Mesodermal cell (in vitro differentiated cells): ENCODE data around the gene THEM4.
"Not testable (repeated sequence)": the region's sequence is repeated elsewhere in the genome, so short reads cannot be mapped to it uniquely, and the experiment has no call there.

ENCODE experiments used
- H3K27ac ChIP-seq: 2 replicates; pipeline ENCODE4 v1.7.0; 2013; ENCODE audit warnings: mild to moderate bottlenecking, low read depth, low read length, moderate library complexity; ENCODE audit not compliant: severe bottlenecking
- H3K36me3 ChIP-seq: 2 replicates; pipeline ENCODE4 v1.7.1; 2013; ENCODE audit warnings: mild to moderate bottlenecking, low read length, moderate library complexity; ENCODE audit not compliant: control insufficient read depth, insufficient read depth
- H3K4me1 ChIP-seq: one replicate; pipeline ENCODE4 v1.7.1; 2013; ENCODE audit warnings: mild to moderate bottlenecking, low read length; ENCODE audit not compliant: insufficient read depth, control insufficient read depth, poor library complexity, severe bottlenecking
- H3K4me3 ChIP-seq: 2 replicates; pipeline ENCODE4 v1.7.0; 2013; ENCODE audit warnings: low read length, control low read depth, mild to moderate bottlenecking; ENCODE audit not compliant: insufficient read depth, poor library complexity, severe bottlenecking; ENCODE audit errors: extremely low read depth
- H3K9me3 ChIP-seq: 2 replicates; pipeline ENCODE4 v1.7.1; 2013; ENCODE audit warnings: mild to moderate bottlenecking, low read length, moderate library complexity; ENCODE audit not compliant: control insufficient read depth
- WGBS, 2 experiments: methylation state at CpG; one replicate each; pipeline ENCODE4 v1.1.5; 2013; ENCODE audit warnings: missing lambda C conversion rate in 2 of 2; ENCODE audit not compliant: insufficient coverage in 2 of 2; 5-methylcytosine and 5-hydroxymethylcytosine counted together

The THEM4 gene

DNA sequence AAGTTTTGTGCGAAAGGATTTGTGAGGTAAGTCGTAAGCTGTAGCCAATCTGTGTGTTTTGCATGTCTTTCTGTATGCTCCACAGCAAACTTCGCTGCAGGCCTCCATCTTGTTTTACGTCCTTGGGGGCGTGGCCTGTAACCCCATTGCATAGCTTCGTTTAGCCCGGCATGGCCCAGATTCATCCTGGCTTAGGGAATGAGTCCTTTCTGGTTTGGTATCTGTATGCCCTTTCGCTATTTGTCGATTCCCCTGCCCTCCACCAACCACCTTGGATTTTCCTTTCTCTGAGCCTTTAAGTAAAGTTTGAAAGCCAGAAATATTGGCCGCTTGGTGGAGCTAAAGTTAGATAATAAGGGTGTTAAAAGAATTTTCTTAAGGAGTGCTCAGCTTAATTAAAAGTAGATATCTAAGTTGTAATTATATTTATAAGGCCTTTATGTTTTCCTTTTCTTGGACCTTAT is 1.1 kb downstream of the THEM4 start:
- H3K27ac ChIP-seq = no peak overlapping the region
- peaks cover 11% of the 10 kb centered on the region for H3K36me3 ChIP-seq
- 81 to 91% methylated on average over 6 to 7 of the region's 10 CpGs for WGBS, 2 experiments
- H3K4me1 ChIP-seq = no peaks in the 10 kb centered on the region
- H3K4me3 ChIP-seq = peak overlapping the region; percentile 54
- peaks cover 20% of the 10 kb centered on the region for H3K9me3 ChIP-seq

DNA sequence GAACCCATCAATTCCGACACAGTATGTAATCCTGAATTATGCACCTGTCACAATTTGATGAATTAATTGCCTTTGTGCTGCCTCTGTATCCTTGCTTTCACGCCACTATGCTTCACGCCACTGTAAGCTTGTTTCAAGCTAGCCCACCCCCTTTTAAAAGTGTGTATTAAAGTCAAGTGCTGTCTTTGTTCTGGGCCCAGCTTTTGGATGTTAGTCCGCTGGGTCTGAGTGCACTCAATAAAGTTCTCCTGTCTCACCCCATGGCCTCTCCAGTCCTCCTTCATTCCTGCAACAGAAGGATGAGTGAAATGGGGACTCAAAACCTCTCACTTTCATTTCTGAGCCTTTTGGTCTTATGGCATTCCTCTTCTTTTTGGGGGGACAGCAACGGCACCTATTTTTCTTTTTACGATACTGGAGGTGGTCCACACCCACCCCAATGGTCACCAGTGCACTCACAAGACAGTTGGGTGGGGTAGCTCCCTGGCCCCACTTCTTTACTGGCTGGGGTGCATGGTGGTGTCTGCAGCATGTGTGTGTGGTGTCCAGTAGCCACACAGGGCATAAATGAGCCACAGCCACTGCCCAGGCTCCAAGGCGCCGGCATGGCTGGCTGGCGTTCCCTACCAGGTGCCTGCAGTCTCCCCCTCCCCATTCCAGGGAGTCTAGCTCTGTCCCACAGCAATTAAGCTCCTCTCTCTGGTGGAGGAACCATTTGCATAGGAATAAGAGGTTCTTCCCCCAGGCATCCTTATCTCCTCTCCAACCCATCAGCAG is 1.8 kb downstream of the THEM4 start:
- 92 to 94% methylated on average over 5 to 7 of the region's 9 CpGs for WGBS, 2 experiments
- peaks cover 17% of the 10 kb centered on the region for H3K9me3 ChIP-seq

DNA sequence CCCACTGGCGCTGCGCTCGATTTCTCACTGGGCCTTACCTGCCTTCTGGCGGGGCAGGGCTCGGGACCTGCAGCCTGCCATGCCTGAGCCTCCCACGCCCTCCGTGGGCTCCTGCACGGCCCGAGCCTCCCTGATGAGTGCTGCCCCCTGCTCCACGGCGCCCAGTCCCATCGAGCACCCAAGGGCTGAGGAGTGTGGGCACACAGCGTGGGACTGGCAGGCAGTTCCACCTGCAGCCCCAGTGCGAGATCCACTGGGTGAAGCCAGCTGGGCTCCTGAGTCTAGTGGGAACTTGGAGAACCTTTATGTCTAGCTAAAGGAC is 3.0 kb downstream of the THEM4 start:
- peaks cover 18% of the 10 kb centered on the region for H3K36me3 ChIP-seq
- H3K4me1 ChIP-seq, H3K4me3 ChIP-seq: not testable (repeated sequence)
- peak overlapping the region; percentile 68 for H3K27ac ChIP-seq
- H3K9me3 ChIP-seq = peaks cover 28% of the 10 kb centered on the region
- 97% methylated on average over 11 to 12 of the region's 14 CpGs for WGBS, 2 experiments

More for the DNA sequence above, 1.8 kb downstream of the THEM4 start:
- no peak overlapping the region for H3K27ac ChIP-seq
- H3K4me1 ChIP-seq = no peaks in the 10 kb centered on the region
- H3K36me3 ChIP-seq = peaks cover 11% of the 10 kb centered on the region
- no peak overlapping the region for H3K4me3 ChIP-seq

DNA sequence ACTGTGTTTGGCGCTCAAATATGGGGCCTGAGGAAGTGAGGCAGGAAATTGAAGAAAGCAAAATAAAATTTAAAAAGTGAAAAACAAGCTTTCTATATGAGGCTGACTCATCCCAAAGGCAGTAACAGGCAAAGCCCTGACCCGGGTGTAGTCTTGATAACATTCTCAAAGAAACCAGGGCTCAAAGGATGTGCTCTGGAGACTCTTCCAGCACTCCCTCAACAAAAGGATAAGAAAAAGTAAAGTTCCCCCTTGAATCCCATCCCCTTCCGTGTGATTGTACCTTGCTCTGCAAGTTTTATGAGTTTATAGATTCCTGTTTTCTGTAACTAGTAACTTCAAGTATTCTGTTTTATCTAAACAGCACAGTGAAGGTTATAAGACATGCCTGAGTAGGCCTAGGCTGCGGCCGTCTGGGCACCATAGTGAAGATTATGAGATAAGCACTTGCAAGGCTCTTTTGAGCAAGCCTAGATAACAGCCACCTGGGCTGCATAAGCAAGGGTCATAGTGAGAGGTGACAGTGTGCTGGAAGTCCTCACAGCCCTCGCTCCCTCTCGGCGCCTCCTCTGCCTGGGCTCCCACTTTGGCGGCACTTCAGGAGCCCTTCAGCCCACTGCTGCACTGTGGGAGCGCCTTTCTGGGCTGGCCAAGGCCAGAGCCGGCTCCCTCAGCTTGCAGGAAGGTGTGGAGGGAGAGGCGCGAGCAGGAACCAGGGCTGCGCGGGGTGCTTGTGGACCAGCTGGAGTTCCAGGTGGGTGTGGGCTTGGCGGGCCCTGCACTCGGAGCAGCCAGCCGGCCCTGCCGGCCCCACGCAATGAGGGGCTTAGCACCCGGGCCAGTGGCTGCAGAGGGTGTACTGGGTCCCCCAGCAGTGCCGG is 3.6 kb downstream of the THEM4 start:
- 87 to 89% methylated on average over 14 to 15 of the region's 22 CpGs for WGBS, 2 experiments
- H3K4me3 ChIP-seq, H3K4me1 ChIP-seq: not testable (repeated sequence)
- Histone ChIP-seq H3K36me3 (peaks cover 18% of the 10 kb centered on the region), H3K27ac (peak overlapping the region; percentile 68), H3K9me3 (peaks cover 30% of the 10 kb centered on the region)

DNA sequence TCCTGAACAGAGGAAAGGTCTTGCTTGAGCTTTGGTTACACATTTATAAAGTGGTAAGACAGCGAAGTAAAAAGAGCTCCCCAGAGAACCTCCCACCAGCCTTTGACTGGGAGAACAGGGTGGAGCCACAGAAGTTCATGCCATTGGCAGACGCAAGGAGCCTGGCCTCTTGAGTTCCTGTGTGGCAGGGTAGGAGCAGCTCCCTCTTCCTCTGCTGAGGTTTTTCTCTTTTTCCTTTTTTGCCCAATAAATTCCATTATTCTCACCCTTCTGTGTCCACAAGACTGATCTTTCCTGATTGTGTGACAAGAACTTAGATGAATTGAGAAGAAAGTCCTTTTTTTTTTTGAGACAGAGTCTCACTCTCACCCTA is 4.3 kb downstream of the THEM4 start:
- Histone ChIP-seq H3K27ac (peak overlapping the region; percentile 68), H3K36me3 (peaks cover 18% of the 10 kb centered on the region), H3K4me1 (no peaks in the 10 kb centered on the region), H3K4me3 (no peak overlapping the region), H3K9me3 (peaks cover 30% of the 10 kb centered on the region)
- 100% methylated on average over 1 of the region's 2 CpGs; no CpG with 5 or more reads in 1 of the 2 experiments for whole genome bisulfite sequencing, 2 experiments

DNA sequence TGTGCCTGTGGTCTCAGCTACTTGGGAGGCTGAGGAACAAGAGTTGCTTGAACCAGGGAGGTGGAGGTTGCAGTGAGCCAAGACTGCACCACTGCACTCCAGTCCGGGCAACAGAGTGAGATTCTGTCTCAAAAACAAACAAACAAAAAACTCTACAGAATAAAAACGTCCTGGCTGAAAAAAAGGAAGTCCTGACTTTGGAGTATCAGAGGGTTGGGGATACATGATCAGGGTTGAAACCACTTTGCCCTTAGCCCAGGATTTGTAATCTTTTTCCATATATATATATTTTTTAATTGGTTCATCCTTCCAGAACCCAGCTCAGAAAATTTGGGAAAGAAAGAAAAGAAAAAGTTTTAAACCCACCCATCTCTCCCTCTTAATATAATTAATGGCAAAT is 6.5 kb downstream of the THEM4 start:
- Histone ChIP-seq H3K4me3 (no peak overlapping the region), H3K27ac (no peak overlapping the region), H3K9me3 (peaks cover 23% of the 10 kb centered on the region), H3K4me1 (peaks cover 7% of the 10 kb centered on the region), H3K36me3 (peaks cover 16% of the 10 kb centered on the region)
- no CpG with 5 or more reads among the region's 2 CpGs for WGBS, 2 experiments

DNA sequence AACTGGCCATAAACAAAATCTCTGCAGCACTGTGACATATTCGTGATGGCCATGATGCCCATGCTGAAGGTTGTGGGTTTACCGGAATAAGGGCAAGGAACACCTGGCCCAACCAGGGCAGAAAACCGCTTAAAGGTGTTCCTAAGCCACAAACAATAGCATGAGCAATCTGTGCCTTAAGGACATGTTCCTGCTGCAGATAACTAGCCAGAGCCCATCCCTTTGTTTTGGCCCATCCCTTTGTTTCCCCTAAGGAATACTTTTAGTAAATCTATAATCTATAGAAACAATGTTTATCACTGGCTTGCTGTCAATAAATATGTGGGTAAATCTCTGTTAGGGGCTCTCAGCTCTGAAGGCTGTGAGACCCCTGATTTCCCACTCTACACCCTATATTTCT is 8.5 kb downstream of the THEM4 start:
- H3K4me1 ChIP-seq, H3K27ac ChIP-seq, H3K36me3 ChIP-seq, H3K4me3 ChIP-seq: not testable (repeated sequence)
- H3K9me3 ChIP-seq = peaks cover 13% of the 10 kb centered on the region
- 100% methylated on average over 2 of the region's 3 CpGs; no CpG with 5 or more reads in 1 of the 2 experiments for WGBS, 2 experiments

DNA sequence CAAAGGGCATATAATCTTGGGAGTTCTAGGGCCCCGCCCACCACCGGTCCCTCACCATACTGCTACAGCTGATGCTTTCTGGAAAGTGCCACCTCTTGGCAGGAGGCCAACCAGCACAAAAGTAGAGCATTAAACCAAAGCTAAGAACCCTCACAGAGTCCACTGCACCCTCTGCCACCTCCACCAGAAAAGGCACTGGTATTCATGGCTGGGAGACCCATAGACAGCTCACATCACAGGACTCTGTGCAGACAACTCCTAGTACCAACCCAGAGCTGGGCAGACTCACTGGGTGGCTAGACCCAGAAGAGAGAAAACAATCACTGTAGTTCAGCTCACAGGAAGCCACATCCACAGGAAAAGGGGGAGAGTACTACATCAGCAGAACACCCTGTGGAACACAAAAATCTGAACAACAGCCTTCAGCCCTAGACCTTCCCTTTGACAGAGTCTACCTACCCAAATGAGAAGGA is 10.8 kb downstream of the THEM4 start:
- Histone ChIP-seq H3K9me3 (peaks cover 13% of the 10 kb centered on the region), H3K27ac (no peak overlapping the region), H3K36me3 (peaks cover 22% of the 10 kb centered on the region), H3K4me1 (peaks cover 8% of the 10 kb centered on the region), H3K4me3 (no peak overlapping the region)
- WGBS, 2 experiments = 93 to 96% methylated on average over 2 of the region's 2 CpGs

DNA sequence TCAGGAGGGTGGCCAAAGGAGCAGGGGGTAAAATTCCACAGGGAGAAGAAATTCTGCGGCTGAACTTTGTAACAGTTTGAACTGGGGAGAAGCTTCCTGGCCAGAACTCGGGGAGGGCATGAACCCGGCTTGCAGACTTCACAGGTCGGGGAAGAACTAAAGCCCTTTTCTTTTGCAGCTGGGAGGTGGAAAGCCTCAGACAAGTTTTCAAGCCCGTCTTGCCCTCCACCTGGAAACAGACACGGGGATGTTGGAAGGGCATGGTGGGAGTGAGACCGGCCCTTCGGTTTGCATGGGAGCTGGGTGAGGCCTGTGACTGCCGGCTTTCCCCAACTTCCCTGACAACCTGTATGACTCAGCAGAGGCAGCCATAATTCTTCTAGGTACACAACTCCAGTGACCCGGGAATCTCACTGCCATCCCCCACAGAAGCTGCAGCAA is 11.3 kb downstream of the THEM4 start:
- Histone ChIP-seq H3K9me3 (peaks cover 13% of the 10 kb centered on the region), H3K27ac (no peak overlapping the region), H3K4me3 (no peak overlapping the region), H3K36me3 (peaks cover 25% of the 10 kb centered on the region), H3K4me1 (peaks cover 13% of the 10 kb centered on the region)
- WGBS, 2 experiments = 93% methylated on average over 4 to 10 of the region's 10 CpGs

DNA sequence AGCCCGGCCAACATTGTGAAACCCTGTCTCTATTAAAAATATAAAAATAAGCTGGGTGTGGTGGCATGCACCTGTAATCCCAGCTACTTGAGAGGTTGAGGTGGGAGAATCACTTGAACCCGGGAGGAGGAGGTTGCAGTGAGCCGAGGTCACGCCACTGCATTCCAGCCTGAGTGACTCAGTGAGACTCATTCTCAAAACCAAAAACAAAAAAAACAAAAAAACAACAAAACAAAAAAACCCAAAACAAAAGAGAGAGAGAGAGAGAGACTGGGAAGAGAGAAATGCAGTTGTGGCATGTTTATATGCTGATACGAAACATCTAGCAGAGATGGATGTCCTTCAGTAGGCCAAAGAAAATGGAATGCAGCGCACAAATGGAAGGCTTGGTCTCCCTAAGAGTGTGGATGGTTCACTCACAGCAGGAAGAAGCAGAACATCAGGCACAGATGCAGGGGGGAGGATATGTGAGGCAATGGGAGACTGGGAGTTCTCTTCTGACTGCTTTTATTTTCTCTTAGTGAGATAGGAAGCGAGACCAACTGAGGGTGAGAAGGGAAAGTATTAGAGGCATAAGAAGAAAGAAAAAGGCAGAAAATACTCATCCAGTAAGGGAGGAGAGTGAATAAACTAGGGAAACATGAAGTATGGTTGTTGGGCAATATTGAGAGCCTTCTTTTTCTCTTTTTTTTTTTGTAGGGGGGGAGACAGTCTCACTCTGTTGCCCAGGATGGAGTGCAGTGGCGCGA is 16.0 kb downstream of the THEM4 start:
- Histone ChIP-seq H3K4me3 (no peak overlapping the region), H3K27ac (no peak overlapping the region), H3K9me3 (no peaks in the 10 kb centered on the region), H3K36me3 (peaks cover 24% of the 10 kb centered on the region), H3K4me1 (peaks cover 20% of the 10 kb centered on the region)
- WGBS, 2 experiments = 97 to 100% methylated on average over 3 of the region's 9 CpGs
